CD4-positive, alpha-beta T cell (primary cell): Measurements from ENCODE around the gene ARHGAP42. TPM values are rescaled to one million over a fixed set of nuclear protein-coding genes. Genes with fewer than 3 reads are reported as not detected.
"Not testable (repeated sequence)": the region's sequence is repeated elsewhere in the genome, so short reads cannot be mapped to it uniquely, and the experiment has no call there.

Experiments
- ATAC-seq: fragments of 200-7000 bp; cut with Tn5 transposase; one replicate; pipeline ENCODE4 v1.10.0; 2022; ENCODE audit warnings: mild to moderate bottlenecking; ENCODE audit not compliant: poor library complexity
- CTCF ChIA-PET: fragments of 350-600 bp; sonication (Branson Sonifier 250); formaldehyde crosslinking; loops from one replicate; lab custom pipeline; 2021; ENCODE audit warnings: antibody characterized with exemption, inconsistent platforms; lab: Charles Lee
- POLR2A ChIA-PET: fragments of 350-600 bp; sonication (Branson Sonifier 250); formaldehyde crosslinking; loops from one replicate; lab custom pipeline; 2021; ENCODE audit warnings: antibody characterized with exemption, inconsistent platforms; lab: Charles Lee
- DNase-seq, 14 experiments: peaks; one replicate each; pipeline ENCODE4 v3.0.0-alpha.2; 2013 to 2020; ENCODE audit warnings: mixed read lengths in 2 of 14
- H3K27ac ChIP-seq, 2 donors: one replicate each; pipeline versions ENCODE4 v1.5.1 to v1.7.0; 2013; ENCODE audit warnings: low read length in 2 of 2, low read depth in 1 of 2, mild to moderate bottlenecking in 1 of 2
- H3K27me3 ChIP-seq, 2 experiments: 1 replicate in 1 of 2; 2 replicates in 1 of 2; pipeline versions ENCODE4 v1.6.1 to v1.7.0; 2013; ENCODE audit warnings: low read length in 2 of 2, control low read depth in 1 of 2, mild to moderate bottlenecking in 1 of 2, moderate library complexity in 1 of 2; ENCODE audit not compliant: insufficient read depth in 2 of 2, control insufficient read depth in 1 of 2
- H3K36me3 ChIP-seq: one replicate; pipeline ENCODE4 v1.6.1; 2013; ENCODE audit warnings: low read length, control low read depth; ENCODE audit not compliant: insufficient read depth
- H3K4me1 ChIP-seq: one replicate; pipeline ENCODE4 v1.6.1; 2013; ENCODE audit warnings: low read length, control low read depth; ENCODE audit not compliant: insufficient read depth
- H3K4me3 ChIP-seq: one replicate; pipeline ENCODE4 v1.5.1; 2013; ENCODE audit warnings: mild to moderate bottlenecking, low read length, moderate library complexity
- H3K9me3 ChIP-seq, 2 experiments: 1 replicate in 1 of 2; 2 replicates in 1 of 2; pipeline versions ENCODE4 v1.6.1 to v1.7.0; 2013; ENCODE audit warnings: low read length in 2 of 2, mild to moderate bottlenecking in 2 of 2, control low read depth in 1 of 2, moderate library complexity in 1 of 2; ENCODE audit not compliant: control insufficient read depth in 1 of 2, insufficient read depth in 1 of 2
- H3K27ac Mint-ChIP-seq: one replicate; pipeline ENCODE4 v1.8.0; 2020; ENCODE audit warnings: mixed read lengths
- H3K27me3 Mint-ChIP-seq: one replicate; pipeline ENCODE4 v1.8.0; 2021; ENCODE audit warnings: mixed read lengths
- H3K36me3 Mint-ChIP-seq: one replicate; pipeline ENCODE4 v1.8.0; 2021; ENCODE audit warnings: low read depth, mixed read lengths
- H3K4me1 Mint-ChIP-seq: one replicate; pipeline ENCODE4 v1.8.0; 2021; ENCODE audit warnings: low read depth, mixed read lengths
- H3K4me3 Mint-ChIP-seq: one replicate; pipeline ENCODE4 v1.8.0; 2020; ENCODE audit warnings: mild to moderate bottlenecking, mixed read lengths
- H3K9me3 Mint-ChIP-seq: one replicate; pipeline ENCODE4 v1.8.0; 2020; ENCODE audit warnings: mixed read lengths
- CTCF ChIP-seq: fragments of 200-600 bp; IDR thresholded peaks from one replicate; pipeline ENCODE4 v1.8.0; 2022; ENCODE audit warnings: antibody characterized with exemption, mild to moderate bottlenecking
- intact Hi-C, 2 experiments: fragments of 100-400 bp; cut with DNase I in 1 of 2; cut with micrococcal nuclease in 1 of 2; formaldehyde crosslinking; loops; one replicate each; pipeline versions ENCODE4 v1.15.1 to v1.9.0; 2023 to 2025; cut with DNase I, micrococcal nuclease
- total RNA-seq, 174 experiments: library from RNA in 2 of 174; stranded (reverse) in 2 of 174; gene quantifications; one replicate each; pipeline ENCODE4 v1.2.3 and lab custom pipeline; 2021 to 2026

Gene ARHGAP42
- total RNA-seq, 2 experiments from 2014 or later = not detected

- DNase-seq = no peak
- ChIA-PET POLR2A (no interaction called here), CTCF (no interaction called here)
- Mint-ChIP-seq H3K4me3 (no peak overlapping the region), H3K27ac (no peak overlapping the region), H3K27me3 (no peaks in the 10 kb centered on the region), H3K4me1 (no peaks in the 10 kb centered on the region), H3K9me3 (no peaks in the 10 kb centered on the region), H3K36me3 (no peaks in the 10 kb centered on the region)
- H3K36me3 ChIP-seq = no peaks in the 10 kb centered on the region
- no peaks in the 10 kb centered on the region for H3K27me3 ChIP-seq
- no peak overlapping the region for H3K4me3 ChIP-seq
- intact Hi-C loops = no loop called here
- TF ChIP-seq CTCF = no peak
- no peak overlapping the region for H3K27ac ChIP-seq
- peaks cover 0 to 7% of the 10 kb centered on the region in 2 experiments for H3K9me3 ChIP-seq
- H3K4me1 ChIP-seq = no peaks in the 10 kb centered on the region
- no peak for ATAC-seq
These were observed 55.0 kb downstream of the ARHGAP42 start for GRCh38 chr11:100741866-100742625.

- no peaks in the 10 kb centered on the region for H3K27me3 ChIP-seq
- H3K27ac ChIP-seq = no peak overlapping the region
- Mint-ChIP-seq H3K9me3 (peaks cover 6% of the 10 kb centered on the region), H3K36me3 (no peaks in the 10 kb centered on the region), H3K4me3 (no peak overlapping the region), H3K27ac (no peak overlapping the region), H3K27me3 (no peaks in the 10 kb centered on the region), H3K4me1 (no peaks in the 10 kb centered on the region)
- peaks cover 14 to 23% of the 10 kb centered on the region in 2 experiments for H3K9me3 ChIP-seq
- no peak for TF ChIP-seq CTCF
- DNase-seq (no peak), ATAC-seq (no peak)
- no peaks in the 10 kb centered on the region for H3K36me3 ChIP-seq
- no peak overlapping the region for H3K4me3 ChIP-seq
- CTCF ChIA-PET = no interaction called here
- POLR2A ChIA-PET = no interaction called here
- intact Hi-C loops = no loop called here
- no peaks in the 10 kb centered on the region for H3K4me1 ChIP-seq
These were observed 59.4 kb downstream of the ARHGAP42 start for GRCh38 chr11:100746448-100746847.

GRCh38 chr11:100748153-100748552, 61.1 kb downstream of the ARHGAP42 start:
- ChIA-PET POLR2A (no interaction called here), CTCF (no interaction called here)
- H3K27me3 ChIP-seq = no peaks in the 10 kb centered on the region
- H3K4me3 Mint-ChIP-seq = no peak overlapping the region
- peaks cover 6% of the 10 kb centered on the region for H3K9me3 Mint-ChIP-seq
- H3K36me3 ChIP-seq = no peaks in the 10 kb centered on the region
- no peaks in the 10 kb centered on the region for H3K4me1 ChIP-seq
- H3K27me3 Mint-ChIP-seq = no peaks in the 10 kb centered on the region
- no peak for TF ChIP-seq CTCF
- H3K4me1 Mint-ChIP-seq = no peaks in the 10 kb centered on the region
- peaks cover 14 to 36% of the 10 kb centered on the region in 2 experiments for H3K9me3 ChIP-seq
- ATAC-seq (no peak), DNase-seq (no peak)
- H3K27ac ChIP-seq = no peak overlapping the region
- no peaks in the 10 kb centered on the region for H3K36me3 Mint-ChIP-seq
- H3K27ac Mint-ChIP-seq = no peak overlapping the region
- intact Hi-C loops = no loop called here
- H3K4me3 ChIP-seq = no peak overlapping the region

GRCh38 chr11:100749887-100750565, 62.9 kb downstream of the ARHGAP42 start:
- intact Hi-C loops, H3K27ac Mint-ChIP-seq, H3K4me3 ChIP-seq, H3K36me3 ChIP-seq, H3K4me3 Mint-ChIP-seq, H3K4me1 Mint-ChIP-seq, H3K27me3 ChIP-seq, POLR2A ChIA-PET, H3K4me1 ChIP-seq, H3K36me3 Mint-ChIP-seq, H3K27me3 Mint-ChIP-seq, CTCF ChIA-PET, ATAC-seq, H3K9me3 Mint-ChIP-seq, H3K27ac ChIP-seq, DNase-seq: not testable (repeated sequence)
- H3K9me3 ChIP-seq = peaks cover 14 to 34% of the 10 kb centered on the region in 2 experiments

GRCh38 chr11:100750566-100750891, 63.4 kb downstream of the ARHGAP42 start:
- H3K4me3 ChIP-seq, H3K36me3 ChIP-seq, intact Hi-C loops, H3K4me1 Mint-ChIP-seq, H3K4me3 Mint-ChIP-seq, H3K27ac Mint-ChIP-seq, CTCF ChIA-PET, H3K27me3 ChIP-seq, DNase-seq, H3K27ac ChIP-seq, ATAC-seq, H3K27me3 Mint-ChIP-seq, H3K4me1 ChIP-seq, H3K9me3 Mint-ChIP-seq, H3K36me3 Mint-ChIP-seq, POLR2A ChIA-PET: not testable (repeated sequence)
- H3K9me3 ChIP-seq = peaks cover 14 to 34% of the 10 kb centered on the region in 2 experiments
